HUDEP-2 (cell line): ENCODE results near the gene MED15.
"Not testable (repeated sequence)": the region's sequence is repeated elsewhere in the genome, so short reads cannot be mapped to it uniquely, and the experiment has no call there.

Source experiments
- DNase-seq, 76 experiments: peaks; one replicate each; lab custom pipeline; 2025; ENCODE audit not compliant: unreplicated experiment in 76 of 76; lab: John Stamatoyannopoulos, UW

The MED15 gene

GRCh38 chr22:20619045-20619892, 111.9 kb downstream of the MED15 start:
- no peak for DNase-seq

- not testable (repeated sequence) for DNase-seq
These were observed 112.4 kb downstream of the MED15 start for GRCh38 chr22:20619893-20620194.

GRCh38 chr22:20621162-20621561, 113.8 kb downstream of the MED15 start:
- no peak for DNase-seq

GRCh38 chr22:20622650-20623339, 115.4 kb downstream of the MED15 start:
- DNase-seq: no peak

DNA sequence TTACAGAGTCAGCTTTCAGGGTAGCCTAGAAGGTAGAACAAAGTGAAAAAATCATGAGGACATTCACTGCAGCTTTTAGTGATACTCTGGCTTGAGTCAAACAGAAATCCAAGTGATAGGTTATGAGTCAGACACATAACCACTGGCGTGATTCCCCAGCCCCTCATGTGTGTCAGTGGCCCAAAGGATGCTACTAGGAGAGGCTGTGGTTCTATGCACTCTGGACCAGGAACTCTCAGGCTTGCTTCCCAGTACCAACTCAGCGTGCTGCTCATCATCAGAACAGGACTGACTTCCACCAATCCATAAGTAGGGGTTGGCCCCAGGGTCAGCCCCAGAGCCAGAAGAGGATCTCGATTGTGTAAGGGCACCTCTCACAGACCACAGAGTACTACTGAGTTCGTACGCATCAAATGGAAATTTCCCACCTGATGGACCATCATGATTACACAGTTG, 116.8 kb downstream of the MED15 start:
- no peak for DNase-seq

DNA sequence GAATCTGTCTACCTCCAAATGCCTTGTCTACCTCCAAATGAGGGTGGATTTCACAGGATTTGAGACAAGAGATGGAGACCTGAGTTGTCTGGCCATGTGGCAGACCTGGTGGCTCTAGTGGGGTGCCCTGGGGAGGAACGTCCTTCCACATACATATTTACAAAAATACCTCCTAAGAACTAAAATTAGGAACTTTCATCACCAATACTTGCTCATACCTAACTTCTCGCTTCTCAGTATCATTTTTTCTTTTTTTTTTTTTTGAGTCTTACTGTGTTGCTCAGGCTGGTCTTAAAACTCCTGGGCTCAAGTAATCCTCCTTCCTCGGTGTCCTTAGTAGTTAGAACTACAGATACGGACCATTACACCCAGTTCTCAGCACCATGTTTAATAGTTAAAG, 117.9 kb downstream of the MED15 start:
- DNase-seq: no peak

DNA sequence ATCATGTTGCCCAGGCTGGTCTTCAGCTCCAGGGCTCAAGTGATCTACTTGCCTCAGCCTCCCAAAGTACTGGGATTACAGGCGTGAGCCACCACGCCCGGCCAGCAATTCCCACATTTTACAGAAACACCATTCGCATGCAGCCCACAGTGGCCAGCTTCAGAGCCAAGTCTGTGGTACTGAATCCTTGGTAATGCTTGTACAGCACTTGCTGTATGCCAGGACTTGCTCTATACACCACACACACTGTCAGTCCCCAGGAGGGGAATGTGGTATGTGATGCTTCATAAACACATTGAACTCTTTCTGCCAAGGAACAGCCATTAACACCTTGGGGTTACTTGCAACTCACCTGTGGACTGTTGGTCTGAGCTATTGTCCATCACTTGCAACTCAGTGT, 119.4 kb downstream of the MED15 start:
- no peak for DNase-seq

GRCh38 chr22:20627432-20627831, 120.0 kb downstream of the MED15 start:
- DNase-seq: no peak

- no peak for DNase-seq
These were observed 120.9 kb downstream of the MED15 start for GRCh38 chr22:20628081-20628939.

DNA sequence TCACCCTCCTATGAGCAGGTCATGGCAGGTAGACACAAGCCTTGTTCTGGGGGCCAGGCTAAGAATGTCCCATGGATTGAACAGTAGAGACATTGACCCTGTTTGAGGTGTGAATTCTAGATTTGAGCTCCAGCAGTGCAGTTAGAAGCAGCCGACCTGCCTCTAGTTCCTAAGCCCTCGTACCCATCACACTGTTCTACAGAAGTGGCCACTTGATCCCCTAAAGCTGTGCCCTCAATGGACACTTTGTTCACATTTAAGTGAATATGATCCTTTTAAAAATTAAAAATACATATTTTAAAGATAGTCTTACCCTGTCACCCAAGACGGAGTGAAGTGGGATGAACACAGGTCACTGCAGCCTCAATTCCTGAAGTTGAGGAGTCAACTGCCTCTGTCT, 122.0 kb downstream of the MED15 start:
- no peak for DNase-seq

GRCh38 chr22:20630873-20631617, 123.6 kb downstream of the MED15 start:
- DNase-seq: no peak

- DNase-seq: no peak
These were observed 124.7 kb downstream of the MED15 start for GRCh38 chr22:20632082-20632481.

GRCh38 chr22:20632518-20632917, 125.1 kb downstream of the MED15 start:
- DNase-seq: no peak

DNA sequence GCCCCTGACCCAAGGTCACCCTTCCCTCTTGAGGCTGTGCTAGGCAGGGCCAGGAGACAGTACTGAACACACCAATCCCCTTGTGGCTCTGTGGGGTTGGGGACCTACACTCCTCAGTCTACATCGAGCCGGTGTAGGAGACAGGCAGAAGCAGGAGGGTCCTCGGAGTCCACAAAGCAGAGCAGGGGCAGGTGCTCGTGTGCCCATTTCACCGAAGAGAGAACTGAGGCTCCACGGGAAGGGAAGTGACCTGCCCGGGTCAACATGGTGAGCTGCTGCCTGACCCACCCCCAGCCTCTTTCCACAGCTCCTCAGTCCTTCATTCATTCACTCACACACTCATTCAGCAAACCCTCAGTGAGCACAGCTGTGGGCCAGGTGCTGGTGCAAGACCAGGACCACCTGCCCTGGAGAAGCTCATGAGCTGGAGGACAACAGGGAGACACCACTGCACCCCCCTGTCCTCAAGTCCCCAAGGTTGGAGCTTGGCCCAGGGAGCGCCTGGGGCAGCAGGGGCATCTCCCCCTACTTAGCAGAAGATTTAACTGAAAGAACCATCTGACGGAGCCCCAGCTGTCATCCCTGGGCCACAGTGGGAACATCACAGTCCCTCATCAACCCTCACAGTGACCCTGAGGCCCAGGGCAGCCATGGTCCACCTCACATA, 127.3 kb downstream of the MED15 start:
- no peak for DNase-seq

DNA sequence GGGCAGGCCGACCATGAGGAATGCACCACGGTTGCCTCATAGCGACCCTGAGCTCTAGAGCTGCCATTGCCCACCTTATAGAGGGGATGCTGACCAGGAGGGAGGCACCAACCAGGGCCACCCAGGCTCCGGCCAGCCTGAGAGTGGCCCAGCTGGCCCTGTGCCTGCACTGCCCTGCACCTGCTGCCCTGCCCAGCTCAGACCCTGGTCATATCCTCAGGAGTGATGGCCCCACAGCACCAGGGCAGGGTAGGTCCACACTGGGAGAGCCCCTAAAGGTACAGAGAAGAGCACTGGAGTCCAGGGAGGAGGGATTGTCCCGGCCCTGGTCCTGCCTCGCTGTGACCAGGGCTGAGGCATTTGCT, 127.8 kb downstream of the MED15 start:
- DNase-seq: no peak

DNA sequence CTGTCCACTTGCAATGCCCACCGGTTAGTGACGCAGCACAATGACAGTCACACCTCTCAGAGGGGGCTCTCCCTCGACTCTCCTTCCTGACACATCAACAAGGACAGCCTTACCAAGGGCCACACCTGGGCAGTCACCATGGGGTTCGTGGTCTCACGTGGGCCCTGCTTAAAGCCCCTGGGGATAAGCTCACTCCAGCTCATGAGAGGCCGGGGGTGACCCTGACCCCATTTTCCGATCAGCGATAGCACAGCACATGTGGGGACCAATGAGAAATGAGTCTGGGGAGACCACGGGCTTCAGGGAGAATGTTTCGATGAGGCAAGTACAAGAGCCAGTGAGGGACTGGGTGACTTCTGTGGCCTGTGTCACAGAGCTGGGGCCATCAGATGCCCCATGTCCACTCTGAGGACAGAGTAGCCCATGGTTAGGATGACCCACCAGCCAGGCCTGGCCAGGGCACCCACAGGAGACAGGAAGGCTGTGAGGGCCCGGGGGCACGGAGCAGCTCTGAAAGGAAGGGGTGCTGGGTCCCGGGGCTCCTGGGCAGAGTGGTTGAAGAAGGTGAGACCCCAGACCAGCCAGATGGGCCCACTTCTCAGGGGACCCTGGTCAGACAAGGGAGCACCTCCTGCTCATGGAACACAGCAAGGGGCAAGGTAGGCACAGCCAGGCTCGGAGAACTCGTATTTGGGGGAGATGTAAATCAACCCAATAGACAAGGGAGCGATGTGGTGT, 128.8 kb downstream of the MED15 start:
- no peak for DNase-seq

GRCh38 chr22:20636945-20637344, 129.5 kb downstream of the MED15 start:
- DNase-seq: no peak
